Right cardiac atrium (tissue), 5 donors: ENCODE measurements around the gene LY6G5C. TPM values are rescaled to one million over a fixed set of nuclear protein-coding genes. Genes with fewer than 3 reads are reported as not detected.
A peak's percentile ranks its signal among the peaks of the same experiment; 100 is the strongest.
"Not testable (repeated sequence)": the region's sequence is repeated elsewhere in the genome, so short reads cannot be mapped to it uniquely, and the experiment has no call there.

Source experiments
- ATAC-seq, 2 donors: fragments of 200-7000 bp; cut with Tn5 transposase; one replicate each; pipeline versions ENCODE4 v1.8.0 to v1.9.1; 2020; ENCODE audit warnings: moderate library complexity in 2 of 2, mild to moderate bottlenecking in 1 of 2
- DNase-seq, 3 donors: peaks; one replicate each; pipeline ENCODE4 v3.0.0-alpha.2; 2020
- H3K27ac ChIP-seq: one replicate; pipeline ENCODE4 v1.5.1; 2013; ENCODE audit warnings: mild to moderate bottlenecking, low read length, control low read depth, moderate library complexity
- H3K27me3 ChIP-seq: one replicate; pipeline ENCODE4 v1.6.1; 2013; ENCODE audit not compliant: control insufficient read depth, insufficient read depth
- H3K4me1 ChIP-seq: one replicate; pipeline ENCODE4 v1.6.1; 2013; ENCODE audit warnings: low read length; ENCODE audit not compliant: control insufficient read depth, insufficient read depth
- H3K4me3 ChIP-seq: one replicate; pipeline ENCODE4 v1.5.1; 2013; ENCODE audit warnings: low read length, control low read depth
- H3K9me3 ChIP-seq: one replicate; pipeline ENCODE4 v1.6.1; 2013; ENCODE audit warnings: low read length; ENCODE audit not compliant: control insufficient read depth
- WGBS: extraction: QIAGEN DNeasy Blood & Tissue Kit; methylation state at CpG from one replicate; pipeline ENCODE4 v1.1.7; 2013; 5-methylcytosine and 5-hydroxymethylcytosine counted together
- intact Hi-C, 4 donors: fragments of 100-400 bp; cut with DNase I; formaldehyde crosslinking; loops; one replicate each; pipeline versions ENCODE4 v1.11.0 to v1.14.0; 2022 to 2023
- polyA plus RNA-seq: library from polyadenylated mRNA; stranded (reverse); fragments of 200-250 nt; gene quantifications from one replicate; pipeline ENCODE4 v1.2.3, GENCODE V29; 2013
- total RNA-seq, 4 donors: library from RNA; stranded (reverse); fragmentation: NEBNext Ultra II Directional; extraction: Animal tissue kit (Norgen Biotek cat#: 25700); gene quantifications; one replicate each; pipeline ENCODE4 v1.2.1, GENCODE V29; 2021
- donor health status: healthy with polysubstance abuse.
- donor health status: DM: no; HTN: yes; CAD: no.
- donor health status: DM: no; HTN: no; CAD: no.
- donor health status: DM: no; HTN: yes; CAD: no; lungs with severe emphysema.
- donor health status: DM: yes; HTN: yes; CAD: no.

The LY6G5C gene
- total and polyA plus RNA-seq, 5 donors = 2.1 to 5.0 (median 2.4) TPM

DNA sequence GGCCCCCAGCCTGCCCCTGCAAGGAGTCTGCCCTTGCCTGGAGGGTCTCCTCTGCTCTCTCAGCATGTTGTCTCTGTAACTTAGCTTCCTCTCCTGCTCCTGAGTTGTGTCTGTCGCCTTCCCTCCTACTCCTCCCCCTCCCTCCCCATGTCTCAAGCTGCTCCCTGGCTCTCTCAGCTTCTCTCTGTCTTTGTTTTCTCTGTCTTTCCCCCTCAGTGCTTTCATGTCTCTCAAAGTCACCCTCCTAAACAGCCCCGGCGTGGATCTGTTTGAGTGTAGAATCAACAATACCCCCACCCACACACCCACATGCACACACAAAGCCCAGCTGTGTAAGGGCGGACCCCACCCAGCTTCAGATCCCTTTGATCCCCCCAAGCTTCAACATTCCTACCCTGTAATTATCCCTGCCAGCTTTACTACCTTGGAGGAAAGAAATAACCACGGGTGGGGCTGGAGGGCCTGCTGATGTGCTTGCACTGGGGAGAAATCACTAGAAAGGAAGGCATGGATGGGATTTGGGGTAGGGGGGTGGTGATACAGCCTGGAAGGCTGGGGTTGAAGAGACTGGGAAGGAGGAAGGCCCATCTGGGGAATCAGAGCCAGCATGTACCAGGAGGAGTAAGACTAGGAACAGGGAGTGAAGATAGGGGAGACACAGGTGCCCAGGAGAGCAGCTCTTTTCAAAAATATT, 33.3 kb upstream of the LY6G5C start:
- ATAC-seq (no peak), DNase-seq (no peak)
- 47% methylated on average over 5 of the region's 5 CpGs for WGBS
- no peak overlapping the region for H3K4me3 ChIP-seq
- H3K27ac ChIP-seq = no peak overlapping the region
- no peaks in the 10 kb centered on the region for H3K4me1 ChIP-seq
- intact Hi-C loops = no loop called here
- no peaks in the 10 kb centered on the region for H3K9me3 ChIP-seq
- H3K27me3 ChIP-seq = no peaks in the 10 kb centered on the region

- H3K4me3 ChIP-seq = no peak overlapping the region
- no peak for ATAC-seq
- intact Hi-C loops = no loop called here
- H3K9me3 ChIP-seq = no peaks in the 10 kb centered on the region
- DNase-seq = no peak
- no peak overlapping the region for H3K27ac ChIP-seq
- 63% methylated on average over 4 of the region's 4 CpGs for WGBS
- H3K4me1 ChIP-seq = no peaks in the 10 kb centered on the region
- H3K27me3 ChIP-seq = no peaks in the 10 kb centered on the region
Observed at GRCh38 chr6:31713465-31713864, 32.6 kb upstream of the LY6G5C start.

DNA sequence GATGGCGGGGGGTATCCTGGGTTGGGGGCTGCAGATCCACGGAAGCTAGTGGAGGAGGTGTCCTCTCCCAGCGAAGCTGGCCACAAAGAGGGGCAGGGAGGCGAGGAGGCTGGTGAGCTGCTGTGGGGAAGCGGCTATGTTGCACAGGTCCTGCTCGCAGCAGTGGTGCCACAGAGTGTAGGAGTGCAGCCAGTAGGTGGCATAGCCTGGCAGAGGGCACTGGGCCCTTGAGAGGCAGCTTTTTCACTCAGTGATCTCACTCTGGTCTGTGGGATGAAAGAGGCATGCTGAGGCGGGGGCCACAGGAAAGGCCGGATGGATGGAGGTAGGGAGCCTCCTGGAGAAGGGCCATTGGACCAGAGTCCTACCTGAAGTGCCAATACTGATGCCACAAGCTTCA, 31.4 kb upstream of the LY6G5C start:
- intact Hi-C loops = no loop called here
- Histone ChIP-seq H3K4me3 (no peak overlapping the region), H3K27me3 (no peaks in the 10 kb centered on the region), H3K4me1 (no peaks in the 10 kb centered on the region), H3K27ac (no peak overlapping the region), H3K9me3 (no peaks in the 10 kb centered on the region)
- DNase-seq (no peak), ATAC-seq (peak; percentile 26 to 54)
- 74% methylated on average over 8 of the region's 8 CpGs for WGBS

GRCh38 chr6:31711233-31711632, 30.4 kb upstream of the LY6G5C start:
- H3K4me3 ChIP-seq = no peak overlapping the region
- H3K27ac ChIP-seq = no peak overlapping the region
- ATAC-seq (peak; percentile 27 to 29), DNase-seq (no peak)
- no peaks in the 10 kb centered on the region for H3K27me3 ChIP-seq
- H3K9me3 ChIP-seq = no peaks in the 10 kb centered on the region
- WGBS = 46% methylated on average over 8 of the region's 8 CpGs
- intact Hi-C loops = no loop called here
- no peaks in the 10 kb centered on the region for H3K4me1 ChIP-seq

DNA sequence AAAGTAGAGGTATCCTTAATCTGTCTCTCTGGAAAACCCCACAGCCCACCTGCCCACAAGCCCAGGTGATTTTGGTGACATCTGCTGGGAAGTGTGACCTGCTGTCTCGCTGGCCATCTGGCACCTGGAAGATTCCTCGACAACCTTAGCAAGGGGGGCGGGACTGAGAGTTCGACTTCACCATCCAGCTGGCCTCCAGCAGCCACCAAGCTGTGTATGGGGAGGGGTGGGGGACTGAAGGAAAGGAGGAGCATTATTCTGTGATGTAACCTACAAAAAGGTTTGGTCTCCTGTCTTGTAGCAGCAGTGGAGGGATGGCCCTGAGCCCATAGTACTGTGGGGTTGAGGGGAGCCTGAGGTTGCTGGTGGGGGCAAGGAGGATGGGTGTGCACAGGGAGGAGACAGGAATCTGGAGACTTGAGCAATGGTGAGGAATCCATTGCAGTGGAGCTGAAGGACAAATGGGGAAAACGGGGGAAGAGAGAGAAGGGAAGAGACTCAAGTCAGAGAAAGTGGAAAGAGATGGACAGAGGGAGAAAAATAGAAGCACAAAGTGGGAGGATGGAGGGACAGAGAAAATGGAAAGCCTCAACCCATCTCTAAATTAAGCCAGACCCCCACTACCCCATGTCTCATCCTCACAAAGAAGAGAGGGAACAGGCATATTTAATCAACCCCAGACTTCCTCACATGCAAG, 29.8 kb upstream of the LY6G5C start:
- Histone ChIP-seq H3K4me3 (no peak overlapping the region), H3K9me3 (no peaks in the 10 kb centered on the region), H3K27me3 (no peaks in the 10 kb centered on the region), H3K27ac (no peak overlapping the region), H3K4me1 (no peaks in the 10 kb centered on the region)
- 46% methylated on average over 5 of the region's 5 CpGs for WGBS
- intact Hi-C loops = no loop called here
- no peak for DNase-seq
- no peak for ATAC-seq

GRCh38 chr6:31709157-31709556, 28.3 kb upstream of the LY6G5C start:
- H3K27me3 ChIP-seq, intact Hi-C loops, DNase-seq, H3K4me3 ChIP-seq, H3K27ac ChIP-seq, H3K9me3 ChIP-seq, H3K4me1 ChIP-seq, ATAC-seq: not testable (repeated sequence)
- WGBS = 88% methylated on average over 11 of the region's 11 CpGs

DNA sequence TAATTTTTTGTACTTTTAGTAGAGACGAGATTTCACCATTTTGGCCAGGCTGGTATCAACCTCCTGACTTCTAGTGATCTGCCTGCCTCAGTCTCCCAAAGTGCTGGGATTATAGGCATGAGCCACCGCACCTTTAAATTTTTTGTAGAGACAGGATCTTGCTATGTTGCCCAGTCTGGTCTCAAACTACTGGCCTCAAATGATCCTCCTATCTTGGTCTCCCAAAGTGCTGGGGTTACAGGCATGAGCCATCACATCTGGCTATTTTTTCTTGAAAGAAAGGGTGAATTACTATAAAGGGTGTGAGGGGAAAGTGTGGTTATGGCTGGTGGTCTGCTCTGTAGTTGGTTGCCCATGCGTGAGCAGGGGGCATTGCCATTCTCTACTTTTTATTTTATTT, 27.4 kb upstream of the LY6G5C start:
- intact Hi-C loops = no loop called here

GRCh38 chr6:31707701-31708100, 26.8 kb upstream of the LY6G5C start:
- DNase-seq (no peak), ATAC-seq (no peak)
- 88% methylated on average over 10 of the region's 10 CpGs for WGBS
- Histone ChIP-seq H3K27ac (no peak overlapping the region), H3K4me3 (no peak overlapping the region), H3K9me3 (no peaks in the 10 kb centered on the region), H3K4me1 (no peaks in the 10 kb centered on the region), H3K27me3 (no peaks in the 10 kb centered on the region)
- intact Hi-C loops = no loop called here

More for the DNA sequence above, 27.4 kb upstream of the LY6G5C start:
- H3K27me3 ChIP-seq = no peaks in the 10 kb centered on the region
- WGBS = 93% methylated on average over 3 of the region's 3 CpGs
- no peak overlapping the region for H3K27ac ChIP-seq
- H3K4me1 ChIP-seq = no peaks in the 10 kb centered on the region
- DNase-seq (no peak), ATAC-seq (no peak)
- no peaks in the 10 kb centered on the region for H3K9me3 ChIP-seq
- H3K4me3 ChIP-seq = no peak overlapping the region

DNA sequence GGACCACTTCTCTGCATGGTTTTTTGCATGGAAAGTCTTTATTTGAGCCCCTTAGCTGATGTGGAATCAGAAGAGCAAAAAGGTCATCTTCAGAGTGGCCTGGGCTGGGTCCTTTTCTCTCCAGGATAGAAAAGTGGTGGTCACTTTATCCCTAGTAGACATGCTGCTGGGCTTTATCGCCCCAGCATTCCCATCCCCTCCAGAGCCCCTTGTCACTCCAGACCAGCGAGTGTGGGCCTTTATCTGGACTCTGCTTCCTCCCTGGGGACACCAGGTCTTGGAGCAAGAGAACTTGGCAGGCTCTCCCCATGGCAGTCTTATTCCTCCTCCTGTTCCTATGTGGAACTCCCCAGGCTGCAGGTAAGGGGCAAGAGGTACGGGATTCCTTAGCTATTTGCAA, 25.7 kb upstream of the LY6G5C start, which contains the start of gene LY6G6F:
Gene LY6G6F (plus strand): TSS at position 268 of the 400 bp plus-strand sequence. CDS start 41 bp downstream, at position 309.
- intact Hi-C loops = no loop called here
- DNase-seq (no peak), ATAC-seq (no peak)
- no peaks in the 10 kb centered on the region for H3K9me3 ChIP-seq
- H3K27me3 ChIP-seq = no peaks in the 10 kb centered on the region
- peaks cover 5% of the 10 kb centered on the region for H3K4me1 ChIP-seq
- H3K4me3 ChIP-seq = no peak within 1 kb of the TSS
- no peak within 1 kb of the TSS for H3K27ac ChIP-seq
- WGBS = 21% methylated on average over 3 of the region's 3 CpGs

GRCh38 chr6:31705931-31706330, 25.1 kb upstream of the LY6G5C start:
- DNase-seq = no peak
- no peak overlapping the region for H3K27ac ChIP-seq
- no peaks in the 10 kb centered on the region for H3K9me3 ChIP-seq
- peaks cover 7% of the 10 kb centered on the region for H3K4me1 ChIP-seq
- 91% methylated on average over 6 of the region's 6 CpGs for WGBS
- no peaks in the 10 kb centered on the region for H3K27me3 ChIP-seq
- no peak overlapping the region for H3K4me3 ChIP-seq
- no peak for ATAC-seq
- intact Hi-C loops = no loop called here

DNA sequence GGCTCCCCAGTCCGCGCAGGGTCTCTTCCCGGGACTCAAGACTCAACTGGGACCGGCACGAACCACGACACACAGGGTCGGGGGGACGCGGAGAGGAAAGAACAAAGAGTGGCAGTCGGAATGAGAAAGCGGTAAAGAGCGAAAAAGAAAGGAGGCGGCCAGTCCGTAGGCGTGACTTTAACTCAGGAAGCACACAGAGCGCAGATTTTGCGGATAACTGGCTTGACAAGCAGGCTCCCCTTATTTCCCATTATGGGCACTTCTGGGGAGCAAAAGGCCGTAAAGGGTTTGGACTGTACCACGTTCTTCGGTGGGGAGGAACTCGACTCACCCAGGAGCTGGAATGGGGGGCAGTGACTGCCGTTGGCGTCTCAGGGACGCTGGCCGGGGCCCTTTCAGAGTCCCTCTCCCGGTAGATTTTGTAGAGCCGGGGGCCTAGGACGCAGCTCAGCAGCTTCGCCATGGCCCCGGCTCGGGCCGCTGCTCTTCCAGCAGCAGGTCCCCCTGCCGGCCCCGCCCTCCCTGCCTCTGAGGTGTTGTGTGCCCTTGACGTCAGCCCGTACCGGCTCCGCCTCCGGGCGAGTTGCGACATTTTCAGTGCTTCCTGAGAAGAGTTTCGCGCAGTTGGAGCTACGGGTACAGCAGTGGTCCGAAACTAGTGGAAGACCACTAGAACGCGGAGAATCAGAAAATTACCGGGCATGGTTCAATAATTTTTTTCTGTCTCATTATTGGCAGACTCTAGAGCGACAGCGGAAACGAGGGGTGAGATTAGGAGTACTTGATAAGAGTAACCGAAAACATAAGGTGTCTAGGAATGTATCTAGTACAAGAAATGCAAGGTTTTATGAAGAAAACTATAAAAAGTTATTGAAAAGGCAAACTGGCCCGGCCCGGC, 22.2 kb upstream of the LY6G5C start, which contains the start of gene ABHD16A:
Gene ABHD16A (minus strand): TSS at position 506 of the 898 bp plus-strand sequence. CDS start 43 bp downstream, at position 463.
- intact Hi-C loops = no loop called here
- ATAC-seq = peak; percentile 98

More for the DNA sequence above, 22.2 kb upstream of the LY6G5C start, which contains the start of gene ABHD16A:
- WGBS = 1% methylated on average over 54 of the region's 54 CpGs
- no peaks in the 10 kb centered on the region for H3K27me3 ChIP-seq
- DNase-seq = peak; percentile 99 to 100 (median 100)
- H3K27ac ChIP-seq = peak within 1 kb of the TSS; percentile 98
- peak within 1 kb of the TSS; percentile 84 for H3K4me3 ChIP-seq
- peaks cover 7% of the 10 kb centered on the region for H3K4me1 ChIP-seq
- no peaks in the 10 kb centered on the region for H3K9me3 ChIP-seq
